AG10803 (cell line): Measurements from ENCODE around the gene NPW.
"Not testable (repeated sequence)": the region's sequence is repeated elsewhere in the genome, so short reads cannot be mapped to it uniquely, and the experiment has no call there.

Source experiments
- DNase-seq: peaks from one replicate; pipeline ENCODE4 v3.0.0; 2010; ENCODE audit warnings: low read depth
- H3K4me3 ChIP-seq: 2 replicates; pipeline ENCODE4 v1.5.1; 2011; ENCODE audit warnings: mild to moderate bottlenecking, low read length, control low read depth
- CTCF ChIP-seq: conservative IDR thresholded peaks from 2 replicates; pipeline ENCODE4 v1.5.1; 2011; ENCODE audit warnings: mild to moderate bottlenecking, low read length, control low read depth, inconsistent platforms

The NPW gene

GRCh38 chr16:2008631-2009163 is 10.9 kb upstream of the NPW start:
- TF ChIP-seq CTCF: no peak
- peak overlapping the region; percentile 86 for H3K4me3 ChIP-seq
- peak; percentile 62 for DNase-seq

- H3K4me3 ChIP-seq: peak overlapping the region; percentile 86
- no peak for DNase-seq
- no peak for TF ChIP-seq CTCF
These were observed 10.3 kb upstream of the NPW start for GRCh38 chr16:2009164-2009711.

GRCh38 chr16:2009791-2010510 is 9.6 kb upstream of the NPW start, which contains the start of gene ZNF598:
TSS of gene ZNF598 (minus strand) at chr16:2009821.
- no peak for TF ChIP-seq CTCF
- peak within 1 kb of the TSS; percentile 86 for H3K4me3 ChIP-seq
- peak; percentile 87 for DNase-seq

GRCh38 chr16:2011726-2012125 is 7.9 kb upstream of the NPW start:
- H3K4me3 ChIP-seq, DNase-seq: not testable (repeated sequence)

- no peak for DNase-seq
- TF ChIP-seq CTCF: no peak
These were observed 6.1 kb upstream of the NPW start for GRCh38 chr16:2013527-2013926.

GRCh38 chr16:2015117-2015946 is 4.3 kb upstream of the NPW start:
- no peak for DNase-seq
- TF ChIP-seq CTCF: no peak
- H3K4me3 ChIP-seq: no peak overlapping the region

More at GRCh38 chr16:2013527-2013926, 6.1 kb upstream of the NPW start:
- no peak overlapping the region for H3K4me3 ChIP-seq

GRCh38 chr16:2015947-2016208 is 3.7 kb upstream of the NPW start:
- no peak for TF ChIP-seq CTCF
- no peak for DNase-seq
- H3K4me3 ChIP-seq: no peak overlapping the region
